ENCODE results near the gene CPSF3. TPM values are rescaled to one million over a fixed set of nuclear protein-coding genes. Genes with fewer than 3 reads are reported as not detected.

Gene CPSF3
- total and polyA plus RNA-seq, 2 donors (not counting 1 experiment from before 2014, with no cell fraction given): 13.0 to 28.4 TPM

DNA sequence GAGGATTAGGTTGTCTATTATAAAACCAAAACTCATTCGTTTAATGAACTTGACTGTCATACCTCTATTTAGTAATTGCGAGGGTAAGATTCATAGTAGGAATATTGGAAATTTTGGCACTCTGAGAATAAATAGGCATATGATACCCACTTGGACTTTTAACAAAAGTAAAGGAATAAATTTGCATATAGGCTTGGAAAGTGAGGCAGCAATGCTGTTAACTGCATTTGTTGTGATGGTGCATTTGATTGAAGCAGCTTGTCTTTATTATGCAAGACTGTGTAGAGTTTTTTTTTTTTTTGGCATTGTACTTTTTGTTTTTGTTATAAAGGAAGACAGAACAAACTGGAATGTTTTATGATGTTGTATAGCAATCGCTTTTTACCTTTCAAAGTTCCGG lies 19.0 kb upstream of the CPSF3 start:
- no peaks in the 10 kb centered on the region for H4K20me1 ChIP-seq (ENCODE audit: control insufficient read depth, insufficient read depth, low read length, poor library complexity, severe bottlenecking)
- peaks cover 13 to 28% of the 10 kb centered on the region in 2 experiments for H3K36me3 ChIP-seq (replicated peaks in 1 of 2; ENCODE audit: control extremely low read depth in 1 of 2, control insufficient read depth in 1 of 2, extremely low read depth in 1 of 2, insufficient read depth in 2 of 2, low read length in 1 of 2)
- H3K27me3 ChIP-seq (replicated peaks in 1 of 4; ENCODE audit: control extremely low read depth in 1 of 4, control insufficient read depth in 3 of 4, insufficient read depth in 4 of 4, low read length in 3 of 4): no peaks in the 10 kb centered on the region
- DNase-seq: no peak
- intact Hi-C loops (cut with micrococcal nuclease): no loop called here
- no peaks in the 10 kb centered on the region for H3K4me1 Mint-ChIP-seq
- no peaks in the 10 kb centered on the region for H3K79me2 ChIP-seq (ENCODE audit: control insufficient read depth, insufficient read depth, low read length)
- H3K4me3 Mint-ChIP-seq: no peak overlapping the region
- TF ChIP-seq CTCF (IDR thresholded peaks at IDR 0.05): no peak
- no peak for TF ChIP-seq EZH2 (IDR thresholded peaks at IDR 0.05; ENCODE audit: borderline replicate concordance, insufficient read depth, low read depth, low read length, poor library complexity, severe bottlenecking)
- H3K27ac Mint-ChIP-seq: no peak overlapping the region
- CTCF ChIA-PET: no interaction called here
- H3K9me3 ChIP-seq (ENCODE audit: control extremely low read depth in 1 of 3, control insufficient read depth in 2 of 3, insufficient read depth in 1 of 3, low read length in 2 of 3): no peaks in the 10 kb centered on the region
- no peak overlapping the region for H2AFZ ChIP-seq (ENCODE audit: insufficient read depth, low read depth, low read length, poor library complexity, severe bottlenecking)
- WGBS (ENCODE audit: insufficient coverage): no CpG with 5 or more reads among the region's 4 CpGs
- no peaks in the 10 kb centered on the region for H3K4me1 ChIP-seq (ENCODE audit: control insufficient read depth in 2 of 2, insufficient read depth in 2 of 2, low read length in 2 of 2)
- H3K4me2 ChIP-seq (replicated peaks; ENCODE audit: low read depth, low read length, poor library complexity, severe bottlenecking): no peak overlapping the region
- peaks cover 4% of the 10 kb centered on the region for H3K27me3 Mint-ChIP-seq
- ATAC-seq (ENCODE audit: low read depth): no peak
- H3K9me3 Mint-ChIP-seq (ENCODE audit: insufficient read depth): no peaks in the 10 kb centered on the region
- H3K9ac ChIP-seq (ENCODE audit: low read length): no peak overlapping the region
- POLR2A ChIA-PET: no interaction called here
- H3K4me3 ChIP-seq (ENCODE audit: control extremely low read depth in 1 of 5, extremely low read depth in 1 of 5, insufficient read depth in 1 of 5, low read depth in 2 of 5, low read length in 4 of 5): no peak overlapping the region
- H3K27ac ChIP-seq (ENCODE audit: low read length in 2 of 2): no peak overlapping the region

- TF ChIP-seq CTCF (IDR thresholded peaks at IDR 0.05) (no peak), EZH2 (IDR thresholded peaks at IDR 0.05; ENCODE audit: borderline replicate concordance, insufficient read depth, low read depth, low read length, poor library complexity, severe bottlenecking) (no peak)
- no peaks in the 10 kb centered on the region for H3K4me1 Mint-ChIP-seq
- H3K4me3 ChIP-seq (ENCODE audit: control extremely low read depth in 1 of 5, extremely low read depth in 1 of 5, insufficient read depth in 1 of 5, low read depth in 2 of 5, low read length in 4 of 5): no peak overlapping the region
- H3K4me3 Mint-ChIP-seq: no peak overlapping the region
- H2AFZ ChIP-seq (ENCODE audit: insufficient read depth, low read depth, low read length, poor library complexity, severe bottlenecking): no peak overlapping the region
- H3K27me3 Mint-ChIP-seq: peaks cover 1% of the 10 kb centered on the region
- no peaks in the 10 kb centered on the region for H3K79me2 ChIP-seq (ENCODE audit: control insufficient read depth, insufficient read depth, low read length)
- peaks cover 0 to 3% of the 10 kb centered on the region in 2 donors for H3K4me1 ChIP-seq (ENCODE audit: control insufficient read depth in 2 of 2, insufficient read depth in 2 of 2, low read length in 2 of 2)
- no peak for DNase-seq
- ChIA-PET CTCF (no interaction called here), POLR2A (no interaction called here)
- no peaks in the 10 kb centered on the region for H4K20me1 ChIP-seq (ENCODE audit: control insufficient read depth, insufficient read depth, low read length, poor library complexity, severe bottlenecking)
- H3K27ac Mint-ChIP-seq: no peak overlapping the region
- H3K9me3 Mint-ChIP-seq (ENCODE audit: insufficient read depth): no peaks in the 10 kb centered on the region
- WGBS (ENCODE audit: insufficient coverage): 100% methylated on average over 1 of the region's 2 CpGs
- no peak overlapping the region for H3K4me2 ChIP-seq (replicated peaks; ENCODE audit: low read depth, low read length, poor library complexity, severe bottlenecking)
- H3K36me3 ChIP-seq (replicated peaks in 1 of 2; ENCODE audit: control extremely low read depth in 1 of 2, control insufficient read depth in 1 of 2, extremely low read depth in 1 of 2, insufficient read depth in 2 of 2, low read length in 1 of 2): peaks cover 13 to 33% of the 10 kb centered on the region in 2 experiments
- H3K9me3 ChIP-seq (ENCODE audit: control extremely low read depth in 1 of 3, control insufficient read depth in 2 of 3, insufficient read depth in 1 of 3, low read length in 2 of 3): no peaks in the 10 kb centered on the region
- intact Hi-C loops (cut with micrococcal nuclease): no loop called here
- no peak for ATAC-seq (ENCODE audit: low read depth)
- no peak overlapping the region for H3K27ac ChIP-seq (ENCODE audit: low read length in 2 of 2)
- no peaks in the 10 kb centered on the region for H3K27me3 ChIP-seq (replicated peaks in 1 of 4; ENCODE audit: control extremely low read depth in 1 of 4, control insufficient read depth in 3 of 4, insufficient read depth in 4 of 4, low read length in 3 of 4)
- H3K9ac ChIP-seq (ENCODE audit: low read length): no peak overlapping the region
Measured at GRCh38 chr2:9405636-9406035, 17.8 kb upstream of the CPSF3 start.

All from B cell (primary cell).